SK-N-MC (cell line): ENCODE results near the gene RNF227.
"Not testable (repeated sequence)": the region's sequence is repeated elsewhere in the genome, so short reads cannot be mapped to it uniquely, and the experiment has no call there.

Source experiments
- DNase-seq: peaks from one replicate; pipeline ENCODE4 v3.0.0-alpha.2; 2011; ENCODE audit warnings: low read depth, low spot score
- H3K27ac ChIP-seq: fragments of 200-600 bp; sonication (generic); 2 replicates; pipeline ENCODE4 v1.5.1; 2016; ENCODE audit warnings: mixed run types
- H3K36me3 ChIP-seq: fragments of 200-600 bp; sonication (generic); 2 replicates; pipeline ENCODE4 v1.6.1; 2017; ENCODE audit warnings: antibody characterized with exemption, low read length, mixed read lengths; ENCODE audit not compliant: insufficient read depth
- H3K4me3 ChIP-seq: fragments of 200-600 bp; sonication (generic); 2 replicates; pipeline ENCODE4 v1.5.1; 2016
- H3K9ac ChIP-seq: fragments of 200-600 bp; sonication (generic); 2 replicates; pipeline ENCODE4 v1.8.0; 2017; ENCODE audit warnings: mixed run types, mixed read lengths; ENCODE audit not compliant: insufficient read length
- H3K9me3 ChIP-seq: fragments of 200-600 bp; sonication (generic); 2 replicates; pipeline ENCODE4 v1.6.1; 2017; ENCODE audit warnings: low read depth, mild to moderate bottlenecking, antibody characterized with exemption, low read length, moderate library complexity, mixed read lengths
- EZH2 ChIP-seq: fragments of 200-600 bp; sonication (generic); IDR thresholded peaks from one replicate; pipeline ENCODE4 v1.6.1; 2017; ENCODE audit warnings: antibody characterized with exemption
- FOXP2 ChIP-seq: optimal IDR thresholded peaks from 2 replicates; pipeline ENCODE3; 2011; ENCODE audit warnings: mild to moderate bottlenecking, moderate library complexity; ENCODE audit not compliant: insufficient read depth; ENCODE audit errors: extremely low read length, control extremely low read depth
- POLR2AphosphoS5 ChIP-seq: IDR thresholded peaks from 2 replicates; pipeline ENCODE4 v1.6.1; 2012; ENCODE audit warnings: mild to moderate bottlenecking, low read depth, low read length, borderline replicate concordance

Gene RNF227

DNA sequence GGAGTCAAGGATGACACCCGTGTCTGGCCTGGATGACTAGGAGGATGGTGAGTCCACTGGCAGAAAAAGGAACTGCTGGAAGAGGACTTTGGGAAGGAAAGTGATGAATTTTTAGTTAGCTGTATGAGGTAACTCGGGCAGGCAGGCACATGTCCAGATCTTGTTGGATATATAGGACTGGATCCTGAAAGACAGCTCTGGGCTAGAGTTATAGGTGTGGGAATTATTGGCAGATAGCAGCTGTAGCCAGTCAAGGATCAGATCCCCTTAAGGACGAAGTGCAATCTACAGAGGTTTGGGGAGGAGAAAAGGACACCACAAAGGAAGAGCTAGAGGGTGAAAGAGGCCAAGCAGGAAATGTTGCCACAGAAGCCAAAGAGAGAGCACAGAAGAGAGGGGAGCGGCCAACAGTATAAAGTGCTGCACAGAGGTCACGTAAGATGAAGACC, 48.2 kb downstream of the RNF227 start:
- no peak overlapping the region for H3K27ac ChIP-seq
- no peak for DNase-seq
- H3K9ac ChIP-seq: no peak overlapping the region
- TF ChIP-seq EZH2 (no peak), POLR2AphosphoS5 (no peak), FOXP2 (no peak)
- no peaks in the 10 kb centered on the region; the same call in 1 of the 2 replicates for H3K36me3 ChIP-seq
- no peaks in the 10 kb centered on the region for H3K9me3 ChIP-seq
- H3K4me3 ChIP-seq: no peak overlapping the region

- no peaks in the 10 kb centered on the region for H3K9me3 ChIP-seq
- no peak for DNase-seq
- peaks cover 10% of the 10 kb centered on the region; the same call in 1 of the 2 replicates for H3K36me3 ChIP-seq
- no peak overlapping the region for H3K4me3 ChIP-seq
- H3K27ac ChIP-seq: no peak overlapping the region
- TF ChIP-seq FOXP2: no peak
- TF ChIP-seq POLR2AphosphoS5: no peak
- no peak for TF ChIP-seq EZH2
- H3K9ac ChIP-seq: no peak overlapping the region
These were observed 51.0 kb downstream of the RNF227 start for GRCh38 chr17:7864995-7865650.

GRCh38 chr17:7864384-7864783, 51.7 kb downstream of the RNF227 start:
- H3K27ac ChIP-seq, H3K9me3 ChIP-seq, H3K9ac ChIP-seq, DNase-seq, H3K4me3 ChIP-seq, H3K36me3 ChIP-seq: not testable (repeated sequence)
